Loucy (cell line): ENCODE data around the gene CCDC142.
"Not testable (repeated sequence)": the region's sequence is repeated elsewhere in the genome, so short reads cannot be mapped to it uniquely, and the experiment has no call there.

ENCODE experiments used
- H2AFZ ChIP-seq: fragments of 200-600 bp; sonication (generic); 2 replicates; pipeline ENCODE4 v1.6.0; 2016; ENCODE audit warnings: antibody characterized with exemption, mild to moderate bottlenecking, low read length, moderate library complexity
- H3F3A ChIP-seq: fragments of 200-600 bp; 2 replicates; pipeline ENCODE4 v1.6.0; 2016; ENCODE audit warnings: antibody characterized with exemption, low read depth, mild to moderate bottlenecking
- H3K27me3 ChIP-seq: fragments of 200-600 bp; sonication (generic); 2 replicates; pipeline ENCODE4 v1.6.1; 2014; ENCODE audit warnings: low read length, mild to moderate bottlenecking; ENCODE audit not compliant: insufficient read depth, poor library complexity, severe bottlenecking
- H3K36me3 ChIP-seq: fragments of 200-600 bp; sonication (generic); 2 replicates; pipeline ENCODE4 v1.6.1; 2016; ENCODE audit warnings: low read length; ENCODE audit not compliant: insufficient read depth
- H3K4me1 ChIP-seq: fragments of 200-600 bp; sonication (generic); 2 replicates; pipeline ENCODE4 v1.5.1; 2014; ENCODE audit warnings: low read length, mild to moderate bottlenecking; ENCODE audit not compliant: insufficient read depth, poor library complexity, severe bottlenecking
- H3K4me2 ChIP-seq: fragments of 200-600 bp; sonication (generic); 2 replicates; pipeline ENCODE4 v1.6.0; 2014; ENCODE audit warnings: antibody characterized with exemption, low read length, low read depth, mild to moderate bottlenecking; ENCODE audit not compliant: poor library complexity, severe bottlenecking
- H3K4me3 ChIP-seq: fragments of 200-600 bp; sonication (generic); 2 replicates; pipeline ENCODE4 v1.5.1; 2014; ENCODE audit warnings: low read length, mild to moderate bottlenecking, mixed read lengths; ENCODE audit not compliant: poor library complexity, severe bottlenecking
- H3K79me2 ChIP-seq: fragments of 200-600 bp; sonication (generic); 2 replicates; pipeline ENCODE4 v1.6.1; 2014; ENCODE audit warnings: low read length; ENCODE audit not compliant: insufficient read depth
- H3K9ac ChIP-seq: fragments of 200-600 bp; sonication (generic); 2 replicates; pipeline ENCODE4 v1.6.0; 2014; ENCODE audit warnings: mild to moderate bottlenecking, low read depth, low read length, moderate library complexity; ENCODE audit not compliant: poor library complexity, severe bottlenecking
- H3K9me2 ChIP-seq: fragments of 200-600 bp; sonication (generic); replicated peaks from 2 replicates; pipeline ENCODE4 v1.6.1; 2016; ENCODE audit warnings: low read depth, low read length, mixed read lengths
- H3K9me3 ChIP-seq: fragments of 200-600 bp; sonication (generic); 2 replicates; pipeline ENCODE4 v1.6.1; 2014; ENCODE audit warnings: mild to moderate bottlenecking, antibody characterized with exemption, low read length, low read depth; ENCODE audit not compliant: insufficient read depth
- H4K20me1 ChIP-seq: fragments of 200-600 bp; sonication (generic); 2 replicates; pipeline ENCODE4 v1.6.0; 2014; ENCODE audit warnings: antibody characterized with exemption, low read length, mild to moderate bottlenecking; ENCODE audit not compliant: insufficient read depth, poor library complexity, severe bottlenecking
- CTCF ChIP-seq: fragments of 200-600 bp; sonication (generic); conservative IDR thresholded peaks from 2 replicates; pipeline ENCODE4 v1.5.1; 2014; ENCODE audit warnings: mild to moderate bottlenecking, antibody characterized with exemption, low read length
- EZH2phosphoT487 ChIP-seq: fragments of 200-600 bp; IDR thresholded peaks from 2 replicates; pipeline ENCODE4 v1.6.1; 2018; ENCODE audit warnings: antibody characterized with exemption, mild to moderate bottlenecking, moderate library complexity, borderline replicate concordance

The CCDC142 gene

GRCh38 chr2:74488643-74489481, 6.1 kb upstream of the CCDC142 start:
- no peak overlapping the region for H3K4me2 ChIP-seq

GRCh38 chr2:74486141-74486540, 3.3 kb upstream of the CCDC142 start:
- no peaks in the 10 kb centered on the region for H3F3A ChIP-seq
- H3K4me1 ChIP-seq = peaks cover 11% of the 10 kb centered on the region
- TF ChIP-seq EZH2phosphoT487 (no peak), CTCF (no peak)
- H3K9me2 ChIP-seq = no peaks in the 10 kb centered on the region
- H3K9ac ChIP-seq = no peak overlapping the region
- no peaks in the 10 kb centered on the region for H3K27me3 ChIP-seq
- peaks cover 30% of the 10 kb centered on the region for H3K79me2 ChIP-seq
- peaks cover 8% of the 10 kb centered on the region for H4K20me1 ChIP-seq
- peaks cover 10% of the 10 kb centered on the region; the same call in 1 of the 2 replicates for H3K36me3 ChIP-seq
- no peak overlapping the region for H3K4me3 ChIP-seq
- H3K4me2 ChIP-seq = no peak overlapping the region
- no peak overlapping the region for H2AFZ ChIP-seq
- no peaks in the 10 kb centered on the region for H3K9me3 ChIP-seq

More at GRCh38 chr2:74488643-74489481, 6.1 kb upstream of the CCDC142 start:
- no peak overlapping the region for H2AFZ ChIP-seq
- H3K9me3 ChIP-seq = no peaks in the 10 kb centered on the region
- peaks cover 9% of the 10 kb centered on the region; the same call in 1 of the 2 replicates for H3K79me2 ChIP-seq
- no peak overlapping the region for H3K4me3 ChIP-seq
- H3F3A ChIP-seq = no peaks in the 10 kb centered on the region
- no peak overlapping the region for H3K9ac ChIP-seq
- no peaks in the 10 kb centered on the region for H3K9me2 ChIP-seq
- H3K4me1 ChIP-seq = no peaks in the 10 kb centered on the region
- peaks cover 38% of the 10 kb centered on the region; the same call in 1 of the 2 replicates for H3K36me3 ChIP-seq
- no peaks in the 10 kb centered on the region for H3K27me3 ChIP-seq
- no peak for TF ChIP-seq CTCF
- TF ChIP-seq EZH2phosphoT487 = no peak
- H4K20me1 ChIP-seq = no peaks in the 10 kb centered on the region

- not testable (repeated sequence) for H3K27me3 ChIP-seq, H3K36me3 ChIP-seq, H3K9me2 ChIP-seq, H4K20me1 ChIP-seq, H2AFZ ChIP-seq, H3K9me3 ChIP-seq, H3F3A ChIP-seq
- peak overlapping the region; percentile 79 for H3K4me3 ChIP-seq
- peaks cover 53% of the 10 kb centered on the region for H3K79me2 ChIP-seq
- peaks cover 29% of the 10 kb centered on the region for H3K4me1 ChIP-seq
- peak overlapping the region; percentile 80 for H3K9ac ChIP-seq
- peak overlapping the region; percentile 82 for H3K4me2 ChIP-seq
Observed at GRCh38 chr2:74483675-74484164, 922 bp upstream of the CCDC142 start.
